CD4-positive, alpha-beta T cell (primary cell): Measurements from ENCODE around the gene MAP1LC3B. TPM values are rescaled to one million over a fixed set of nuclear protein-coding genes. Genes with fewer than 3 reads are reported as not detected.

Experiments used
- ATAC-seq: fragments of 200-7000 bp; cut with Tn5 transposase; one replicate; pipeline ENCODE4 v1.10.0; 2022; ENCODE audit warnings: mild to moderate bottlenecking; ENCODE audit not compliant: poor library complexity
- CTCF ChIA-PET: fragments of 350-600 bp; sonication (Branson Sonifier 250); formaldehyde crosslinking; loops from one replicate; lab custom pipeline; 2021; ENCODE audit warnings: antibody characterized with exemption, inconsistent platforms; lab: Charles Lee
- POLR2A ChIA-PET: fragments of 350-600 bp; sonication (Branson Sonifier 250); formaldehyde crosslinking; loops from one replicate; lab custom pipeline; 2021; ENCODE audit warnings: antibody characterized with exemption, inconsistent platforms; lab: Charles Lee
- DNase-seq, 14 experiments: peaks; one replicate each; pipeline ENCODE4 v3.0.0-alpha.2; 2013 to 2020; ENCODE audit warnings: mixed read lengths in 2 of 14
- H3K27ac ChIP-seq, 2 donors: one replicate each; pipeline versions ENCODE4 v1.5.1 to v1.7.0; 2013; ENCODE audit warnings: low read length in 2 of 2, low read depth in 1 of 2, mild to moderate bottlenecking in 1 of 2
- H3K27me3 ChIP-seq, 2 experiments: 1 replicate in 1 of 2; 2 replicates in 1 of 2; pipeline versions ENCODE4 v1.6.1 to v1.7.0; 2013; ENCODE audit warnings: low read length in 2 of 2, control low read depth in 1 of 2, mild to moderate bottlenecking in 1 of 2, moderate library complexity in 1 of 2; ENCODE audit not compliant: insufficient read depth in 2 of 2, control insufficient read depth in 1 of 2
- H3K36me3 ChIP-seq: one replicate; pipeline ENCODE4 v1.6.1; 2013; ENCODE audit warnings: low read length, control low read depth; ENCODE audit not compliant: insufficient read depth
- H3K4me1 ChIP-seq: one replicate; pipeline ENCODE4 v1.6.1; 2013; ENCODE audit warnings: low read length, control low read depth; ENCODE audit not compliant: insufficient read depth
- H3K4me3 ChIP-seq: one replicate; pipeline ENCODE4 v1.5.1; 2013; ENCODE audit warnings: mild to moderate bottlenecking, low read length, moderate library complexity
- H3K9me3 ChIP-seq, 2 experiments: 1 replicate in 1 of 2; 2 replicates in 1 of 2; pipeline versions ENCODE4 v1.6.1 to v1.7.0; 2013; ENCODE audit warnings: low read length in 2 of 2, mild to moderate bottlenecking in 2 of 2, control low read depth in 1 of 2, moderate library complexity in 1 of 2; ENCODE audit not compliant: control insufficient read depth in 1 of 2, insufficient read depth in 1 of 2
- H3K27ac Mint-ChIP-seq: one replicate; pipeline ENCODE4 v1.8.0; 2020; ENCODE audit warnings: mixed read lengths
- H3K27me3 Mint-ChIP-seq: one replicate; pipeline ENCODE4 v1.8.0; 2021; ENCODE audit warnings: mixed read lengths
- H3K36me3 Mint-ChIP-seq: one replicate; pipeline ENCODE4 v1.8.0; 2021; ENCODE audit warnings: low read depth, mixed read lengths
- H3K4me1 Mint-ChIP-seq: one replicate; pipeline ENCODE4 v1.8.0; 2021; ENCODE audit warnings: low read depth, mixed read lengths
- H3K4me3 Mint-ChIP-seq: one replicate; pipeline ENCODE4 v1.8.0; 2020; ENCODE audit warnings: mild to moderate bottlenecking, mixed read lengths
- H3K9me3 Mint-ChIP-seq: one replicate; pipeline ENCODE4 v1.8.0; 2020; ENCODE audit warnings: mixed read lengths
- CTCF ChIP-seq: fragments of 200-600 bp; IDR thresholded peaks from one replicate; pipeline ENCODE4 v1.8.0; 2022; ENCODE audit warnings: antibody characterized with exemption, mild to moderate bottlenecking
- intact Hi-C, 2 experiments: fragments of 100-400 bp; cut with DNase I in 1 of 2; cut with micrococcal nuclease in 1 of 2; formaldehyde crosslinking; loops; one replicate each; pipeline versions ENCODE4 v1.15.1 to v1.9.0; 2023 to 2025; cut with DNase I, micrococcal nuclease
- total RNA-seq, 174 experiments: library from RNA in 2 of 174; stranded (reverse) in 2 of 174; gene quantifications; one replicate each; pipeline ENCODE4 v1.2.3 and lab custom pipeline; 2021 to 2026

MAP1LC3B gene
- total RNA-seq, 2 experiments from 2014 or later, result 92.4 to 96.6 TPM

- CTCF ChIA-PET, result no interaction called here
- POLR2A ChIA-PET, result interaction anchor here (1.8 kb wide), 1 partner anchor 35 kb away, joined by 8 read pairs; the partner anchor contains the start of gene FBXO31
- Mint-ChIP-seq H3K9me3 (no peaks in the 10 kb centered on the region), H3K4me3 (no peak overlapping the region), H3K4me1 (peaks cover 16% of the 10 kb centered on the region), H3K27me3 (no peaks in the 10 kb centered on the region), H3K36me3 (peaks cover 51% of the 10 kb centered on the region), H3K27ac (no peak overlapping the region)
- Histone ChIP-seq H3K27ac (no peak overlapping the region), H3K4me3 (no peak overlapping the region), H3K9me3 (peaks cover 0 to 4% of the 10 kb centered on the region in 2 experiments), H3K4me1 (peaks cover 28% of the 10 kb centered on the region), H3K27me3 (no peaks in the 10 kb centered on the region), H3K36me3 (peaks cover 27% of the 10 kb centered on the region)
- ATAC-seq (no peak), DNase-seq (no peak)
- no peak for TF ChIP-seq CTCF
- intact Hi-C loops, result no loop called here
These were observed 43.4 kb upstream of the MAP1LC3B start for GRCh38 chr16:87348616-87349157.

- Mint-ChIP-seq H3K4me3 (no peak overlapping the region), H3K4me1 (peaks cover 14% of the 10 kb centered on the region), H3K27me3 (no peaks in the 10 kb centered on the region), H3K36me3 (peaks cover 42% of the 10 kb centered on the region), H3K9me3 (no peaks in the 10 kb centered on the region), H3K27ac (no peak overlapping the region)
- intact Hi-C loops, result no loop called here
- ChIA-PET POLR2A (no interaction called here), CTCF (no interaction called here)
- H3K27ac ChIP-seq, result no peak overlapping the region
- H3K4me3 ChIP-seq, result no peak overlapping the region
- H3K36me3 ChIP-seq, result peaks cover 21% of the 10 kb centered on the region
- TF ChIP-seq CTCF, result no peak
- DNase-seq (no peak), ATAC-seq (no peak)
- peaks cover 0 to 4% of the 10 kb centered on the region in 2 experiments for H3K9me3 ChIP-seq
- peaks cover 15% of the 10 kb centered on the region for H3K4me1 ChIP-seq
- no peaks in the 10 kb centered on the region for H3K27me3 ChIP-seq
These were observed 42.1 kb upstream of the MAP1LC3B start for GRCh38 chr16:87350031-87350430.

- H3K9me3 Mint-ChIP-seq, result no peaks in the 10 kb centered on the region
- peaks cover 0 to 4% of the 10 kb centered on the region in 2 experiments for H3K9me3 ChIP-seq
- H3K27me3 ChIP-seq, result no peaks in the 10 kb centered on the region
- DNase-seq (no peak), ATAC-seq (no peak)
- H3K36me3 Mint-ChIP-seq, result peaks cover 40% of the 10 kb centered on the region
- H3K27me3 Mint-ChIP-seq, result no peaks in the 10 kb centered on the region
- peaks cover 16% of the 10 kb centered on the region for H3K36me3 ChIP-seq
- intact Hi-C loops, result no loop called here
- ChIA-PET POLR2A (no interaction called here), CTCF (no interaction called here)
- no peak for TF ChIP-seq CTCF
- H3K27ac ChIP-seq, result no peak overlapping the region
- peaks cover 9% of the 10 kb centered on the region for H3K4me1 ChIP-seq
- no peak overlapping the region for H3K4me3 Mint-ChIP-seq
- H3K27ac Mint-ChIP-seq, result no peak overlapping the region
- H3K4me1 Mint-ChIP-seq, result peaks cover 7% of the 10 kb centered on the region
- H3K4me3 ChIP-seq, result no peak overlapping the region
These were observed 41.3 kb upstream of the MAP1LC3B start for GRCh38 chr16:87350681-87351319.
